Measurements from ENCODE around the gene SREBF2.

DNA sequence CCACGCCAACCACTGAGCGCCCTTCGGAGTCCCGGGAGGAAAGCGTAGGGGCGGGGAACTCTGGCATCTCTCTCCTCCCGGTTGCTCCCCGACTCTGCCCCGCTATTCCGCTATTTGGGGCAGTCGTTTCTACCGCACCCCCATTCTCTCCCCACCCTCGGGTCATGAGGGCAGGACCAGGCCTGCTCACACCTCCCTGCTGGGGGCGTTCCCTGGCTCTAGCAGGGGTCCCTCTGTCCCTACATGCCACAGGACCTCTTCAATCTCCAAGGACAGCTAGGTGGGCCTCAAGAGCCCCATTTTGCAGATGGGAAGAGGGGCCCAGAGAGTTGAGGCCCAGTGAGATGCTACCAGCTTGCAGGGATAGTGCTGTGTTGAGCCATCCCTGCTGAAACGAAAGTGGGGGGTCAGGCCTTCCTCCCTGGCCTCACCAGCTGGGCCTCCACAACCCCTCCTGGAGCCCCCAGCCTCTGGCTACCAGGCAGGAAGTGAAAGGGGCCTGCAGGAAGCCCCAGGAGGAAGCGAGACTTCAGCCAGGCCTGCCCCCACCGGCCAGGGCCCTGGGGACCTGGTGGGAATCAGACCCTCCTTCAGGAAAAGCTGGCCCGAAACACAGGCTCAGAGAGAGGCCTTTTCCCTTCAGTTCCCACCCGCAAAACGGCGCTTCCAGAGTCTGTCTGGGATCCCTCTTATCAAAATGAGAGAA is 87.5 kb downstream of the SREBF2 start:
- TF ChIP-seq CTCF (IDR thresholded peaks at IDR 0.05), result no peak
- no peak for TF ChIP-seq POLR2AphosphoS5 (IDR thresholded peaks at IDR 0.05)
- no peak for TF ChIP-seq POLR2A (IDR thresholded peaks at IDR 0.05)
